ENCODE data around the gene ATP6V1B1.

The ATP6V1B1 gene

GRCh38 chr2:70927138-70927537 lies 8.6 kb upstream of the ATP6V1B1 start:
- no peak for DNase-seq (ENCODE audit: low spot score)

- DNase-seq (ENCODE audit: low spot score), result no peak
Measured at GRCh38 chr2:70927641-70928040, 8.1 kb upstream of the ATP6V1B1 start.

GRCh38 chr2:70928366-70928765 lies 7.3 kb upstream of the ATP6V1B1 start:
- DNase-seq (ENCODE audit: low spot score), result no peak

GRCh38 chr2:70930371-70931329 lies 5.0 kb upstream of the ATP6V1B1 start:
- no peak for DNase-seq (ENCODE audit: low spot score)

- DNase-seq (ENCODE audit: low spot score), result no peak
Measured at GRCh38 chr2:70931376-70932000, 4.2 kb upstream of the ATP6V1B1 start.

DNA sequence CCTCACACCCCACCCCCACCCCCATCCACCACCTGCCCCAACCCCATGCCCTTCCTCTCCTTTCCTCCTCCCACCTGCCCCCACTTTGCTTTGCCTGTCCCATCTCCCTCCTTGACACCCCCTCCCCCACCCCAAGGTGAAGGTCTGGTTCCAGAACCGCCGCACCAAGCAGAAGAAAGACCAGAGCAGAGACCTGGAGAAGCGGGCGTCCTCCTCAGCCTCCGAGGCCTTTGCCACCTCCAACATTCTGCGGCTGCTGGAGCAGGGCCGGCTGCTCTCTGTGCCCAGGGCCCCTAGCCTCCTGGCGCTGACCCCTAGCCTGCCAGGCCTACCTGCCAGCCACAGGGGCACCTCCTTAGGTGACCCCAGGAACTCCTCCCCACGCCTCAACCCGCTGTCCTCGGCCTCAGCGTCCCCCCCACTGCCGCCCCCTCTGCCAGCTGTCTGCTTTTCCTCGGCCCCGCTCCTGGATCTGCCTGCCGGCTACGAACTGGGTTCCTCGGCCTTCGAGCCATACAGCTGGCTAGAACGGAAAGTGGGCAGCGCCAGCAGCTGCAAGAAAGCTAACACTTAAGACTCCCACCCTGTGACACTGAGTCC lies 3.0 kb upstream of the ATP6V1B1 start:
- DNase-seq (ENCODE audit: low spot score), result no peak

DNA sequence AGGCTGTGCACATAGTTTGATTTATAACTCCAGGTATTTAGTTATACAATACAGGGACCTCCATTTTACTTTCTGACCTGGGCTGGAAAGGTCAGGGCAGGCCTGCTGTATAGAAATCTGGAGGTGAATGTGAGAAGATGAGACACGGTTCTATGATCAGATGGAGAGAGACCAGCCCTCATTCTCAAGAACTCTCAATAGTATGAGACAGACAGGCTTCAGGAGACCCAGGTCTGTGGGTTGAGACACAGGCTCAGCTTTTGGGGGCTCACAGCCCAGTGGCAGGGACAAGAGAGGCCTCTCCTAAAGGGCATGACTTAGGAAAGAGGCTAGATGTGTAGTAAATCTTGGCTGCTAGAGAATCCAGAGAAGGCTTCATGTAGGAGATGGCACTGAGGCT lies 719 bp upstream of the ATP6V1B1 start:
- DNase-seq (ENCODE audit: low spot score), result no peak

DNA sequence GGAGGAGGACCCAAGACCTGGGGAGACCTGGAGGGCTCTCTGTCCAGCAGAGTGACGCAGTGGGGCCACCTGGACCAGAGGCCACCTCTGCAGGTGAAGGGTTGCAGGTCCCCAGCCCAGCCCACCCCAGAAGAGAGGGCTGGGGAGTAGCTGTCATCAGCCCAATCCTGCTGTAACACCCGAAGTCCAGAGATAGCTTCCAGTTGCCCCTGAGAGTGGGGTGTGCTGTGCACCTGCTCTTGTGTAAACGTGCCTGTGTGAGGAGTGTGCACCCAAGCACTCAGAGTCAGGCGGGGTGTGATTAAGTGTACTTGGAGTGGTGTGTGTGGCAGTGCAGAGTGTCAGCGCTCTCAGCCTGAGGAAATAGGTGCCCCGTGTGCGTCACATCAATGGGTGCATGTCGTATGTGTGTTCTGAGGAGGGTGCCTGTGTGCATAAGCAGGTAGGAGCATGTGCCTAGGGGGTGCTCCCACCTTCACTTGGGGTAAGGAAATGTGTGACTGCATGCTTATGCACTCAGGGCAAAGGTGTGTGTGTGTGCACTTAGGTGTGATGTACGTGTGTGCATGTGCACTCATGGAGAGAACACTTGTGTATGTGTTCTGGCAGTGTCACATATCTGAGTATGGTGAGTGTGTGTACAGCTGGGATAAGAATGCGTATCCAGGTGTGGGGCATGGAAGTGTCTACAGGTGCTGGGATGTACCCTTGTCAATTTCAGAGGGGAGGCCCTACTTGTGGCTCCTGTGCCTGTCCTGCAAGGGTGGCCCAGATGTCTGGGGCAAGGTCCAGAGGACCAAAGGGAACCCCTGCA lies 672 bp downstream of the ATP6V1B1 start:
- no peak for DNase-seq (ENCODE audit: low spot score)

DNA sequence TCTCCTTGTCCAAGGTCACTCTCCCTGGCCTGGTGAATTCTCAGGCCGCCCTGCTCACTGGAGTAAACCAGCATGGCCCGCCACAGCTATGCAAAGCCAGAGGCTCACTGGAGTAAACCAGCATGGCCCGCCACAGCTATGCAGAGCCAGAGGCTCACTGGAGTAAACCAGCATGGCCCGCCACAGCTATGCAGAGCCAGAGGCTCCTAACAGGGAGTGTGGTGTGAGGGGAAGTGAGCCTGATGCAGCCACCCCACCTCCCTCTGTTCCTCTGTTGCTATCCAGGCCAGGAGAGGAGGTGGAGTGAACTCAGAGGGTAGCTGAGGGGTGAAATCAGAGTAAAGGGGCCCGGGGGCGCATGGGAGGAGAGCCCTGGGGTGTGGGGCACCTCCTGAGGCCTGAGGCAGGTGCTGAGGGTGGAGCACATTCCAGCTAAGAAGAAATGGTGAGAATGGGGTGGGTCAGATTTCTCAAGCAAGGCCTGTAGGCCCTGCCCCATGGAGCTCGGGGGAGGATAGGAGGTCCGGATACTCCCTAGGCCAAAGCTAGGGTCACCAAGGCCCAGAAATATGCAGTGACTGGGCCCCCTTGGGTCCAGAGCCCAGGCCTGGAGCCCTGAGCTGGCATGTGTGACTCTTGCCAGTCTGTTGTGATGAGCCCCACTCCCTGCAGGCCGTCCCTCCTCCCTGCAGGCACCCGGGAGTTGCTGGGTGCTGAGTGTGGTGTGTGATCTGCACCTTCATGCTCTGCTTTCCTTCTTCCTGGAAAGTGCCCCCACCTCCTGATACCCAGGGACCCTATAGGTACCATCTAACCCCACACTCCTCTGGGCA lies 1.5 kb downstream of the ATP6V1B1 start:
- no peak for DNase-seq (ENCODE audit: low spot score)

GRCh38 chr2:70937866-70938585 lies 2.3 kb downstream of the ATP6V1B1 start:
- no peak for DNase-seq (ENCODE audit: low spot score)

- no peak for DNase-seq (ENCODE audit: low spot score)
Measured at GRCh38 chr2:70938586-70938950, 2.9 kb downstream of the ATP6V1B1 start.

- DNase-seq (ENCODE audit: low spot score), result no peak
Measured at GRCh38 chr2:70939001-70939838, 3.5 kb downstream of the ATP6V1B1 start.

DNA sequence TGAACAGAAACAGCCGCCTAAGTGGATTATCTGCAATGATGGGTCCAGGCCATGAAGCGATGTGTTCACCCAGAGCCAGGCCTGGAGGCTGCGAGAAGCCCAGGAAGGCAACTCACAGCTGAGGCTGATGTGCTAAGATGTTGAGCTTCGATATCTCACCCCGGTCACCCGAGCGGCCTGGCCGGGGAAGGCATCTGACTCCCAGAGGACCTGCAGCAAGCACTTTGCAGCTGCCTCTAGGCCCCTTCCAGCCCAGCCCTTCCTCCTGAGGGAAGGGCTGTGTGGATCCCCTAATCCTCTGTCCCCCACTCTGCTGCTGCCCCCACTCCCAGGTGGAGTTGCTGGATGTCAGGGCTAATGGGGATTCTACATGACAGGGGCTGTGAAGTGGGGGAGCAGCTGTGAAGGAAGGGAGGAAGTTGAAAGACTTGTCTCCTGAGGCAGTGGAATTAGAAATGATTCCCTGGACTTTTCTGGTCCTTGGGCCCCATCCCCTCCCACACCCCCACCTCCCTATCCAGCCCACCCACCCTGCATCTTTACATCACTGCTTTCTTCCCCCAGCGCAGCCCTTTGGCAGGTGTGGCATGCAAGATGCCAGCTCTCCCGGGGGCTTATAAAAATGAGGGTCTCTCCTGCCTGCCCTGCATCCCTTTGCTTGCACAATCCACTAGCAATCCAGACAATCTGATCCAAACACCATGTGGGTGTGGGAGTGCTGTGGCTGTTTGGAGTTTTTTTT lies 4.3 kb downstream of the ATP6V1B1 start:
- DNase-seq (ENCODE audit: low spot score), result no peak

DNA sequence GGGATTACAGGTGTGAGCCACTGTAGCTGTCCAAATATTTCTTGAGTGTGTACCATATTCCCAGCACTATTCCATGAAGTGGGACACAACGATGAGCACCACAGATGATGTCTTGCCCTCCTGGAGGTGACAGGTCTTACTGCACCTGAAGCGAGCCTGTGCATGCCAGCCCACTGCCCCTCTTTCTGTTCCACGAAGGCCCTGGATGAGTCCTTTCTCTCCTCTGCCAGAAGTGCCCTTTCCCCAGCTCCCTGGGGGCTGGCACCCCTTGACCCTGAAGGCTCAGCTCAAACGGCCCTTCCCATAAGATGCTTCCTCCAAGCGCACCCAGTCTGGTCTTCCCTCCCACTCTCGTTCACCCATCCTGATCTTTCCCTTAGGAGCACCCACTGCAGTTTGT lies 5.5 kb downstream of the ATP6V1B1 start:
- no peak for DNase-seq (ENCODE audit: low spot score)

DNA sequence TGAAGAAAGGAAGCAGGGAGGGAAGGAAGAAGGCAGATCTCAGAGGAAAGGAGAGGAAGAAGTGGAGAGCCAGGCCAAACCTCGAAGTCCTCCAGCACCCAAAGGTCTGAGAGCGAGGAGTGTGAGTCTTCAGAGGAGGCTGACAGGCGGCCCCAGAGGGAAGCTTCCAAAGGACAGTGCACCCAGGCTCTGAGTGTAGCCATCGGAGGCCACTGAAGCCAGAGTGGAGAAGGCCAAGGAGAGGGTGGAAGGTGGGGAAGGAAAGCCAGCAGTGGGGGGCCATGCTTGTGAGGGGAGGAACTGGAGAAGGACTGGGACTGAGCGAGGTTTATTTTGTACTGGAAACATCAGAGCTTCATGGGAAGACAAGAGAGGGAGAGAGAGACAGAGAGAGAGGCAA lies 6.0 kb downstream of the ATP6V1B1 start:
- no peak for DNase-seq (ENCODE audit: low spot score)

DNA sequence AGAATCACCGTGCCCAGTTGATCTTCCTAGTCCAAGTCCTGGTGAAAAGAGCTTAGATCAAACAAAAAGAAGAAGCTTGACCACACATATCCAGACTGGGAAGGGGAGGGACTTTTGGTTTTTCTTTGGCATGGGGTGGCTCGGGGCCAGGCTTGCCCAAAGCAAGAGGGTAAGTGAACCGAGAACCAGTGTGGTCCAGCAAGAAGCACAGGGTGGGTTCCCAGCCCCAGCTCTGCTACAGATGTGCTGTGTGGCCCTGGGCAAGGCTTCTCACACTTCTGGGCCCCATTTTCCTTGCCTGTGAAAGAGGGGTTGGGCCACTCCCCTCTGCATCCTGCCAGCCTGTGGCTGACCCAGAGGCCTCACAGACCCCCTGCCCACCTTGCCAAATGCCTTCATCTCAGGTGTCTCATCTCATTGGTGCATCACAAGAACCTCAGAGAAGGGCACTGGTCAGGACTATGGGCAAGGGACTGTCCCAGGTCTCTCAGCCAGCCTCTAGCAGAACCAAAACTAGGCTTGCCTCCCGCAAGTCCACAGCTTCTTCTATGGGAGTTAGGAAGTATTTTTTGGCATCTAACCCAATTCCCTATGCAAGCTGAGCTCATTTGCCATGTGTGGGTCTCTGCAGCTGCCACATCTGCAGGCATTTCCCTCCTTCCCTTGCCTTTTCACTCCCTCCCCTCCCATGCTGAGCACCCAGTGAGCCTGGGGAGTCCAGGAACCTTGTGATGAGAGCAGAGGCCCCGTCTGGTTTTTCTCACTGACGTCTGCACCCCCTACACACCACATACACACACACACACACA lies 6.9 kb downstream of the ATP6V1B1 start:
- no peak for DNase-seq (ENCODE audit: low spot score)

DNA sequence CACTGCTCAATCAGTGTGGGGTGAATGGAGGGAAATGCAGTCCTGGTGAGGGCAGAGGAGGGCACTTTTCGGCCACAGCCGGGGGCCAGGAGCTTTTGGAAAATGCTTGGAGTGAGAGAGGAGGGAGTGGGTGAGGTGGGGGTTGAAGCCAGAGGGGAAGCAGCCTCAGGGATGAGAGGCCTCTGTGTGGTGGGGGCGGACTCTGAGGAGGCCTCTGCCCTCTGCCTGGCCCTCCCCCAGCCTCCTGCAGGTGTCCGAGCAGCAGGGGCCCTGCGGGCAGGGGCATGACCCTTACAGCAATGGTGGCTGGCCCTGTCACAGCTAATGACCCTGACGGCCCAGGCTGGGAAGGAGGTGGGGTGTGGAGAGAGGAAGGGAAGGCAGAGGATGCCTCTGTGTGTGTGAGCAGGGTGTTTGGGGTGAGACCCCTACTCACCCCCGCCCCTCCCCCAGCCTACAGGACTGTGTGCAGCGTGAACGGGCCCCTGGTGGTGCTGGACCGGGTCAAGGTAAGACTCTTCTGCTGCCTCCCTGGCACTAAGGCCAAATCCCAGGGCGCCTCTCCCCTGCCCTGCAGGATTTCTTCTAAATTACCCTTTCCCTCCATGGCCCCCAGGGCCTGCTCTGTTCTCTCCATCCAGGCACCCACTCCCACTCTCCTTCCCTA lies 7.6 kb downstream of the ATP6V1B1 start:
- no peak for DNase-seq (ENCODE audit: low spot score)
